Measurements from ENCODE around the gene OR10A3. TPM values are rescaled to one million over a fixed set of nuclear protein-coding genes. Genes with fewer than 3 reads are reported as not detected.
"Not testable (repeated sequence)": the region's sequence is repeated elsewhere in the genome, so short reads cannot be mapped to it uniquely, and the experiment has no call there.

Gene OR10A3
- not detected in 2 replicates for total RNA-seq (2014; rRNA removed; shearing (Covaris generic))

DNA sequence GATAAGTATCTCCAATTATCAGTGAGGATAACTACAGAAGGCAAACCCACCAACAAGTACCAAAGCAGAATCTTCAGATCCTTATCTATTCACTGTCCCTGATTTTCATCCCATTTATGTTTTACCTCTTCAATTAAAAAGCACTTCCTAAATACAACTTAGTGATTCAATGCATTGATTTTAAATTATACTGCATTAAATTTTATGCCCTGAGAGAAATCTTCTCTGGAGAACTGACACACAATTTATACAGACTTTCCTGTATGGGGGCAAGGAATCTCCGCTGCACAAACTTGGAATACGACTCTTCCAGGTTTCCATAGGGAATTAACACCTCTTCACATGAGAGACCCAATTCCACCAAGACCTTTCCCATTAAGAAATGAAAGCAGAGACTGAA, at the start of gene OR10A3:
OR10A3 (minus strand) TSS at position 101 of the 400 bp plus-strand sequence. CDS start 2,188 bp downstream, outside the sequence.
- Histone ChIP-seq H3K36me3 (replicated peaks; ENCODE audit: control insufficient read depth, insufficient read depth, low read length) (no peaks in the 10 kb centered on the region), H3K4me3 (ENCODE audit: insufficient read depth, low read depth, low read length) (no peak within 1 kb of the TSS), H3K27me3 (ENCODE audit: control insufficient read depth, insufficient read depth, low read length) (no peaks in the 10 kb centered on the region)
- DNase-seq = no peak

GRCh38 chr11:7987560-7987883, 46.0 kb upstream of the OR10A3 start:
- peaks cover 11% of the 10 kb centered on the region for H3K36me3 ChIP-seq (replicated peaks; ENCODE audit: control insufficient read depth, insufficient read depth, low read length)
- not testable (repeated sequence) for DNase-seq; H3K27me3 ChIP-seq (ENCODE audit: control insufficient read depth, insufficient read depth, low read length)
- H3K4me3 ChIP-seq (ENCODE audit: insufficient read depth, low read depth, low read length) = peak overlapping the region; percentile 58

DNA sequence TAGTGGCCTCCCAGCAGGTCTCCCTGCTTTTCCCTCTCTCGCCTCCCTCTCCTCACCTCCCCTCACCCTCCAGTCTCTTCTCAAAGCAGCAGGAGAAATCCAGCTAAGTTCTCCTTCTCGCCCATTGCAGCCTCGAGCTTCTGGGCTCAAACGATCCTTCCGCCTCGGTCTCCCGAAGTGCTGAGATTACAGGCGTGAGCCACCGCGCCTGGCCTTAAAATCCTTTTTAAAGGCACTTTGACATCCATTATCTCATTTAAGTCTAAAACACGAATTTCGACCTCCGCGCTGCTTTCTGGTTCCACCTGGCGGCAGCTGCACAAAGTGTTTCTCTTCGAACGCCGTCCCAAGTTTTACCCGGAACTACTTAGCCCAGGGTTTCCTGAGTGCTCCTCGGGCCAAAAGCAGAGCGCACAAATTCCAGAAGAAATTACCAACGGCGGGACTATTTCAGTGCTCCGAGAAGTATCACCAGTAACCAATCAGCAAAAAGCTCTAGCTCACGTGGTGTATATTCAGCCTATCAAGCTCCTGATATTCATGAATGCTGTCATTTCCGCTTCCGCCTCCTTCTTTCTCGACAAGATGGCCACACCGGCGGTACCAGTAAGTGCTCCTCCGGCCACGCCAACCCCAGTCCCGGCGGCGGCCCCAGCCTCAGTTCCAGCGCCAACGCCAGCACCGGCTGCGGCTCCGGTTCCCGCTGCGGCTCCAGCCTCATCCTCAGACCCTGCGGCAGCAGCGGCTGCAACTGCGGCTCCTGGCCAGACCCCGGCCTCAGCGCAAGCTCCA, 45.5 kb upstream of the OR10A3 start, which contains the start of gene EIF3F:
EIF3F (plus strand) TSS at position 570 of the 792 bp plus-strand sequence; CDS start at position 586, 16 bp downstream.
- peak within 1 kb of the TSS; percentile 58 for H3K4me3 ChIP-seq (ENCODE audit: insufficient read depth, low read depth, low read length)
- no peaks in the 10 kb centered on the region for H3K27me3 ChIP-seq (ENCODE audit: control insufficient read depth, insufficient read depth, low read length)
- peaks cover 5% of the 10 kb centered on the region for H3K36me3 ChIP-seq (replicated peaks; ENCODE audit: control insufficient read depth, insufficient read depth, low read length)
- DNase-seq = peak; percentile 92

GRCh38 chr11:7983832-7984590, 42.5 kb upstream of the OR10A3 start:
- no peak overlapping the region for H3K4me3 ChIP-seq (ENCODE audit: insufficient read depth, low read depth, low read length)
- H3K36me3 ChIP-seq (replicated peaks; ENCODE audit: control insufficient read depth, insufficient read depth, low read length) = peaks cover 3% of the 10 kb centered on the region
- no peaks in the 10 kb centered on the region for H3K27me3 ChIP-seq (ENCODE audit: control insufficient read depth, insufficient read depth, low read length)
- no peak for DNase-seq

DNA sequence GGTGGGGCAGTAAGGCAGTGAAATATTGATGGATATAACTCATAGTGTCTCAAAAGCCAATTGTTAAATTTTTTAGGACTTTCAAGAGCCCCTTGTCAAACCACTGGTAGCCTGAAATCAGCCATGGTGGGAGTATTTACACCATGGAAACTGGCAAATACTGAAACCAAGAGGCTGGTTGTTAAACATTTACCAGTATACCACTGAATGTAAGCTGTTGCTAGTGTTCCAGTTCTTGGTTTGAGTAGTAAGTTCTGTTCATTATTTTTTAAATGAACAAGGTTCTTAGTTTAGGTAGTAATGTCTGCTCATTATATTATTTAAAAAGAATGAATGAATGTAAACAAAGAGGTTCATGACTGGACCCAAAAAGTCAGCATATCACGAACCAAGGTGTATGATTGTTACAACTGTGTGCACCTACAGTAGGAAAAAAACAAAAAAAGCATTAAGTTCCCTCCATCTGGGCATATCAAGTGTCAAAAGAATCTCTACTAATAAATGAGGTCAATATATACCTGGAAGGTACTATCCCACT, 41.1 kb upstream of the OR10A3 start:
- Histone ChIP-seq H3K36me3 (replicated peaks; ENCODE audit: control insufficient read depth, insufficient read depth, low read length) (no peaks in the 10 kb centered on the region), H3K27me3 (ENCODE audit: control insufficient read depth, insufficient read depth, low read length) (no peaks in the 10 kb centered on the region), H3K4me3 (ENCODE audit: insufficient read depth, low read depth, low read length) (no peak overlapping the region)
- no peak for DNase-seq

- Histone ChIP-seq H3K27me3 (ENCODE audit: control insufficient read depth, insufficient read depth, low read length) (no peaks in the 10 kb centered on the region), H3K36me3 (replicated peaks; ENCODE audit: control insufficient read depth, insufficient read depth, low read length) (no peaks in the 10 kb centered on the region), H3K4me3 (ENCODE audit: insufficient read depth, low read depth, low read length) (no peak overlapping the region)
- no peak for DNase-seq
These were observed 40.2 kb upstream of the OR10A3 start for GRCh38 chr11:7981619-7982157.

- Histone ChIP-seq H3K27me3 (ENCODE audit: control insufficient read depth, insufficient read depth, low read length) (no peaks in the 10 kb centered on the region), H3K4me3 (ENCODE audit: insufficient read depth, low read depth, low read length) (no peak overlapping the region), H3K36me3 (replicated peaks; ENCODE audit: control insufficient read depth, insufficient read depth, low read length) (no peaks in the 10 kb centered on the region)
- no peak for DNase-seq
These were observed 35.9 kb upstream of the OR10A3 start for GRCh38 chr11:7977232-7977917.

DNA sequence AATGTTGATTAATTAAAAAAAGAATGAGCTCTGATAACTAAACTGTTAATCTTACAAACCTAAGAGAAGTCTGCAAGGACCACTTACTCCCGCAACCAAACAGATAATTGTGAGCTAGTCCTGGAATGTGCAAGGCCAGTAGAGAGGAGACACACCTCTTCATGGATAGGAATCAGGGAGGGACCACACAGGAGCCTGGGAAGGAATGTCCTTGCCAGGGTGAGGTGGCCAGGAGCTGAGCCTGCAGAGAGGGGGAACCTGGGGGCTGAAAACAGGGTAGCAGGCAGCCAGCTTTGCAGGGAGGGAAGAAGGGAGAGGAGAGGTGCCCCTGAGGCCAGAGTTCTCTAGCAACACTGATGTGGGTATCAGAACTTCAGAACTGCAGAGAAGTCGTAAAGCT, 33.2 kb upstream of the OR10A3 start:
- Histone ChIP-seq H3K36me3 (replicated peaks; ENCODE audit: control insufficient read depth, insufficient read depth, low read length) (no peaks in the 10 kb centered on the region), H3K27me3 (ENCODE audit: control insufficient read depth, insufficient read depth, low read length) (no peaks in the 10 kb centered on the region), H3K4me3 (ENCODE audit: insufficient read depth, low read depth, low read length) (no peak overlapping the region)
- no peak for DNase-seq

- DNase-seq = no peak
- H3K4me3 ChIP-seq (ENCODE audit: insufficient read depth, low read depth, low read length) = no peak overlapping the region
- no peaks in the 10 kb centered on the region for H3K36me3 ChIP-seq (replicated peaks; ENCODE audit: control insufficient read depth, insufficient read depth, low read length)
- H3K27me3 ChIP-seq (ENCODE audit: control insufficient read depth, insufficient read depth, low read length) = no peaks in the 10 kb centered on the region
These were observed 31.5 kb upstream of the OR10A3 start for GRCh38 chr11:7973011-7973410.

DNA sequence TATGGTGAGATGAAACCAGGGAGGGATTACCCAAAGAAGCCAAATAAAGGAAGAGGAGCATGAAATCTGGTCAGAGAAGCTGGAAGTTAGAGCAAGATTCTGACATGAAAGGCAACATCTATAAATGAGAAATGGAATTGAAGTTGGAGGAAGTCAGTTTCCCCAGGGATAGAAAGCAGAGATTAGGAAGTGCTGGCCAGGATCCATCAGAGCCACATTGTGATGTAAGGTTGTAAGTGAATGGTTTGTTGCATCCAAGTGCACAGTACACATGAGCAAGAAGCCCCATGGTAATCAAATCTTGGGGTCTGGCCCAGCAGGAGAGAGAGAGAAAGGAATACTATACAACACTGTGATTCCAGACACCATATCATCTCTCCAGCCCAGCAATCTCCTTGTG, 30.3 kb upstream of the OR10A3 start:
- Histone ChIP-seq H3K4me3 (ENCODE audit: insufficient read depth, low read depth, low read length) (no peak overlapping the region), H3K27me3 (ENCODE audit: control insufficient read depth, insufficient read depth, low read length) (no peaks in the 10 kb centered on the region), H3K36me3 (replicated peaks; ENCODE audit: control insufficient read depth, insufficient read depth, low read length) (no peaks in the 10 kb centered on the region)
- no peak for DNase-seq

- no peak overlapping the region for H3K4me3 ChIP-seq (ENCODE audit: insufficient read depth, low read depth, low read length)
- peak; percentile 31 for DNase-seq
- no peaks in the 10 kb centered on the region for H3K27me3 ChIP-seq (ENCODE audit: control insufficient read depth, insufficient read depth, low read length)
- H3K36me3 ChIP-seq (replicated peaks; ENCODE audit: control insufficient read depth, insufficient read depth, low read length) = no peaks in the 10 kb centered on the region
These were observed 28.5 kb upstream of the OR10A3 start for GRCh38 chr11:7969756-7970646.

DNA sequence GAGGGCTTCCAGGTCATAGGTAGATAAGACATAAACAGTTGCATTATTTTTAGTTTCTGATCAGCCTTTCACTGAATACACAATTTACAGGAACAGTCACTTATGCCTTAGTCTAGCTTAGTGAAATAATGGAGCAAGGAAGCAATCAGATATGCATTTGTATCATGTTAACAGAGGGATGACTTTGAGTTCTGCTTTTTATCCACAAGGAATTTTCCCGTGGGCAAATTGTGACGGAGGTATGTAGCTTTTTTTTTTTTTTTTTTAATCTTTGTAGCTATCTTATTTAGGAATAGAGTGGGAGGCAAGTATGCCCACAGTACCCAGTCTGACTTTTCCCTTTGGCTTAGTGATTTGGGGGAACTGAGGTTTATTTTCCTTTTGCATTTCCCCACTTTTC, 27.2 kb upstream of the OR10A3 start:
- no peak for DNase-seq
- Histone ChIP-seq H3K4me3 (ENCODE audit: insufficient read depth, low read depth, low read length) (no peak overlapping the region), H3K36me3 (replicated peaks; ENCODE audit: control insufficient read depth, insufficient read depth, low read length) (no peaks in the 10 kb centered on the region), H3K27me3 (ENCODE audit: control insufficient read depth, insufficient read depth, low read length) (no peaks in the 10 kb centered on the region)

- no peaks in the 10 kb centered on the region for H3K36me3 ChIP-seq (replicated peaks; ENCODE audit: control insufficient read depth, insufficient read depth, low read length)
- no peaks in the 10 kb centered on the region for H3K27me3 ChIP-seq (ENCODE audit: control insufficient read depth, insufficient read depth, low read length)
- DNase-seq = no peak
- H3K4me3 ChIP-seq (ENCODE audit: insufficient read depth, low read depth, low read length) = no peak overlapping the region
These were observed 26.3 kb upstream of the OR10A3 start for GRCh38 chr11:7967826-7968225.

Data from H7 (cell line).